Keratinocyte (primary cell): ENCODE measurements around the gene BAZ1B. TPM values are rescaled to one million over a fixed set of nuclear protein-coding genes. Genes with fewer than 3 reads are reported as not detected.

Source experiments
- DNase-seq: peaks from one replicate; pipeline ENCODE4 v3.0.0-alpha.2; 2011; ENCODE audit warnings: low read depth, missing footprints, low spot score
- FAIRE-seq: peaks from 2 replicates; lab custom pipeline; 2011; peaks lifted over from hg19 to GRCh38; lab: Jason Lieb, UNC
- H2AFZ ChIP-seq: 2 replicates; pipeline ENCODE4 v1.6.0; 2012; ENCODE audit warnings: low read length, control low read depth, inconsistent platforms; ENCODE audit not compliant: control insufficient read depth
- H3K27ac ChIP-seq: 2 replicates; pipeline ENCODE4 v1.5.1; 2011; ENCODE audit warnings: low read length; ENCODE audit not compliant: control insufficient read depth, insufficient read depth
- H3K27me3 ChIP-seq: 3 replicates; pipeline ENCODE4 v1.6.0; 2011; ENCODE audit warnings: low read length; ENCODE audit not compliant: control insufficient read depth, insufficient read depth; ENCODE audit errors: extremely low read depth
- H3K36me3 ChIP-seq, 2 experiments: 2 replicates in 1 of 2; 3 replicates in 1 of 2; pipeline ENCODE4 v1.5.1; 2011; ENCODE audit warnings: low read length in 2 of 2, mild to moderate bottlenecking in 1 of 2; ENCODE audit not compliant: control insufficient read depth in 2 of 2, insufficient read depth in 2 of 2; ENCODE audit errors: extremely low read depth in 1 of 2
- H3K4me1 ChIP-seq: 3 replicates; pipeline ENCODE4 v1.5.1; 2011; ENCODE audit warnings: low read length; ENCODE audit not compliant: control insufficient read depth, insufficient read depth; ENCODE audit errors: extremely low read depth
- H3K4me2 ChIP-seq: 3 replicates; pipeline ENCODE4 v1.6.0; 2011; ENCODE audit warnings: low read depth, low read length; ENCODE audit not compliant: control insufficient read depth, insufficient read depth; ENCODE audit errors: extremely low read depth
- H3K4me3 ChIP-seq, 3 experiments: fragments of 200-600 bp in 1 of 3; sonication (generic) in 1 of 3; 2 replicates in 2 of 3; 3 replicates in 1 of 3; pipeline ENCODE4 v1.5.1; 2011 to 2016; ENCODE audit warnings: low read length in 3 of 3, mild to moderate bottlenecking in 3 of 3, control low read depth in 2 of 3, inconsistent platforms in 1 of 3, low read depth in 1 of 3, mixed read lengths in 1 of 3, mixed run types in 1 of 3, moderate library complexity in 1 of 3; ENCODE audit not compliant: control insufficient read depth in 2 of 3, insufficient read depth in 2 of 3; ENCODE audit errors: extremely low read depth in 1 of 3
- H3K79me2 ChIP-seq: 2 replicates; pipeline ENCODE4 v1.6.0; 2012; ENCODE audit warnings: low read length; ENCODE audit not compliant: control insufficient read depth, insufficient read depth
- H3K9ac ChIP-seq: 3 replicates; pipeline ENCODE4 v1.6.0; 2011; ENCODE audit warnings: low read length; ENCODE audit not compliant: control insufficient read depth, insufficient read depth; ENCODE audit errors: extremely low read depth
- H3K9me1 ChIP-seq: 3 replicates; pipeline ENCODE4 v1.6.0; 2011; ENCODE audit warnings: low read length; ENCODE audit not compliant: control insufficient read depth, insufficient read depth; ENCODE audit errors: extremely low read depth
- H3K9me3 ChIP-seq: 2 replicates; pipeline ENCODE4 v1.5.1; 2012; ENCODE audit warnings: low read depth, low read length; ENCODE audit not compliant: control insufficient read depth
- H4K20me1 ChIP-seq: 3 replicates; pipeline ENCODE4 v1.6.0; 2011; ENCODE audit warnings: low read length; ENCODE audit not compliant: control insufficient read depth, insufficient read depth; ENCODE audit errors: extremely low read depth
- CTCF ChIP-seq, 3 experiments: IDR thresholded peaks in 1 of 3; conservative IDR thresholded peaks in 1 of 3; optimal IDR thresholded peaks in 1 of 3; 2 replicates in 2 of 3; 3 replicates in 1 of 3; pipeline versions ENCODE3 to v1.5.1; 2011; ENCODE audit warnings: low read length in 3 of 3, mild to moderate bottlenecking in 3 of 3, moderate library complexity in 2 of 3, control low read depth in 1 of 3, inconsistent platforms in 1 of 3; ENCODE audit not compliant: insufficient read depth in 2 of 3; ENCODE audit errors: extremely low read depth in 1 of 3
- EZH2 ChIP-seq: IDR thresholded peaks from one replicate; pipeline ENCODE4 v1.6.1; 2012; ENCODE audit warnings: inconsistent platforms, mild to moderate bottlenecking, low read length, moderate library complexity
- dilution Hi-C: fragments of 300-500 bp; cut with MboI; formaldehyde crosslinking; loops from one replicate; pipeline ENCODE4 v1.7.0; 2020; ENCODE audit warnings: low sequenced_read_pairs; ENCODE audit not compliant: extremely low pct_ligation_motif_present
- polyA plus RNA-seq, 5 experiments: library from polyadenylated mRNA; depleted of rRNA in 3 of 5; stranded (reverse) in 3 of 5; stranded (forward) in 1 of 5; unstranded in 1 of 5; fragments of >200 nt; gene quantifications; 1 replicate in 1 of 5; 2 replicates in 3 of 5; 3 replicates in 1 of 5; pipeline versions ENCODE4 v1.2.1 to v1.2.3, GENCODE V29; 2011 to 2012; ENCODE audit warnings: missing spikeins in 2 of 5, low read depth in 1 of 5, low replicate concordance in 1 of 5

Gene BAZ1B
- polyA plus RNA-seq, 1 donor (not counting 4 experiments of a cell fraction or from before 2014, with no cell fraction given): 24.3 TPM

GRCh38 chr7:73570977-73571376 is 48.9 kb upstream of the BAZ1B start:
- no peak for TF ChIP-seq CTCF (optimal IDR thresholded peaks at IDR 0.05 in 1 of 3, IDR thresholded peaks at IDR 0.05 in 1 of 3, conservative IDR thresholded peaks at IDR 0.05 in 1 of 3; ENCODE audit: extremely low read depth in 1 of 3, insufficient read depth in 2 of 3, low read length in 3 of 3)
- TF ChIP-seq EZH2: no peak
- peaks cover 2% of the 10 kb centered on the region for H4K20me1 ChIP-seq
- no peak for DNase-seq
- no peaks in the 10 kb centered on the region for H3K9me3 ChIP-seq
- no peak overlapping the region for H3K4me3 ChIP-seq
- peaks cover 11% of the 10 kb centered on the region for H3K79me2 ChIP-seq
- H3K4me2 ChIP-seq: no peak overlapping the region
- no peak overlapping the region for H3K9ac ChIP-seq
- no peak overlapping the region for H2AFZ ChIP-seq
- FAIRE-seq: no peak
- no peaks in the 10 kb centered on the region for H3K27me3 ChIP-seq
- no peaks in the 10 kb centered on the region for H3K4me1 ChIP-seq
- no peak overlapping the region for H3K27ac ChIP-seq
- dilution Hi-C loops: no loop called here
- H3K9me1 ChIP-seq: peaks cover 2% of the 10 kb centered on the region
- H3K36me3 ChIP-seq: peaks cover 31 to 35% of the 10 kb centered on the region in 2 experiments

- H3K4me2 ChIP-seq: no peak overlapping the region
- no peak for DNase-seq
- H3K9me1 ChIP-seq: peaks cover 2% of the 10 kb centered on the region
- TF ChIP-seq CTCF (optimal IDR thresholded peaks at IDR 0.05 in 1 of 3, IDR thresholded peaks at IDR 0.05 in 1 of 3, conservative IDR thresholded peaks at IDR 0.05 in 1 of 3; ENCODE audit: extremely low read depth in 1 of 3, insufficient read depth in 2 of 3, low read length in 3 of 3): no peak
- TF ChIP-seq EZH2: no peak
- dilution Hi-C loops: no loop called here
- peaks cover 8% of the 10 kb centered on the region for H3K79me2 ChIP-seq
- H3K27ac ChIP-seq: no peak overlapping the region
- no peak overlapping the region for H2AFZ ChIP-seq
- H3K4me3 ChIP-seq: no peak overlapping the region
- H4K20me1 ChIP-seq: peaks cover 2% of the 10 kb centered on the region
- no peaks in the 10 kb centered on the region for H3K27me3 ChIP-seq
- peaks cover 31 to 35% of the 10 kb centered on the region in 2 experiments for H3K36me3 ChIP-seq
- H3K9me3 ChIP-seq: no peaks in the 10 kb centered on the region
- H3K4me1 ChIP-seq: no peaks in the 10 kb centered on the region
- FAIRE-seq: no peak
- H3K9ac ChIP-seq: no peak overlapping the region
Observed at GRCh38 chr7:73570521-73570920, 48.4 kb upstream of the BAZ1B start.
